GM13977 (cell line): ENCODE data around the gene GTF2A1L.
"Not testable (repeated sequence)": the region's sequence is repeated elsewhere in the genome, so short reads cannot be mapped to it uniquely, and the experiment has no call there.

ENCODE experiments used
- DNase-seq: peaks from one replicate; pipeline ENCODE4 v3.0.0; 2012; ENCODE audit warnings: low spot score
- CTCF ChIP-seq: IDR thresholded peaks from 2 replicates; pipeline ENCODE4 v1.5.1; 2012; ENCODE audit warnings: mild to moderate bottlenecking, control low read depth; ENCODE audit not compliant: insufficient read depth; ENCODE audit errors: extremely low read depth, missing control alignments
- in situ Hi-C: fragments of 300-500 bp; cut with MboI; formaldehyde crosslinking; loops from one replicate; pipeline ENCODE4 v1.12.0; 2022; ENCODE audit warnings: low sequenced_read_pairs, low pct_unique_long_range_greater_than_20kb, mixed read lengths, inconsistent platforms; ENCODE audit not compliant: unreplicated experiment

The GTF2A1L gene

GRCh38 chr2:48693066-48693465 is 75.4 kb downstream of the GTF2A1L start:
- no peak for DNase-seq
- no peak for TF ChIP-seq CTCF
- in situ Hi-C loops: no loop called here

GRCh38 chr2:48693645-48694044 is 76.0 kb downstream of the GTF2A1L start:
- no peak for DNase-seq
- no peak for TF ChIP-seq CTCF
- in situ Hi-C loops: no loop called here

- TF ChIP-seq CTCF: no peak
These were observed 76.5 kb downstream of the GTF2A1L start for GRCh38 chr2:48694149-48694548.

GRCh38 chr2:48695991-48696390 is 78.3 kb downstream of the GTF2A1L start:
- in situ Hi-C loops: no loop called here
- no peak for TF ChIP-seq CTCF
- no peak for DNase-seq

More at GRCh38 chr2:48694149-48694548, 76.5 kb downstream of the GTF2A1L start:
- no peak for DNase-seq
- in situ Hi-C loops: no loop called here

- DNase-seq: no peak
- in situ Hi-C loops: no loop called here
- no peak for TF ChIP-seq CTCF
These were observed 79.2 kb downstream of the GTF2A1L start for GRCh38 chr2:48696881-48697280.

- no peak for DNase-seq
- no peak for TF ChIP-seq CTCF
- in situ Hi-C loops: no loop called here
These were observed 81.8 kb downstream of the GTF2A1L start for GRCh38 chr2:48699348-48699930.

- DNase-seq, in situ Hi-C loops: not testable (repeated sequence)
These were observed 86.0 kb downstream of the GTF2A1L start for GRCh38 chr2:48703621-48704020.
